ENCODE results near the gene GRK3. TPM values are rescaled to one million over a fixed set of nuclear protein-coding genes. Genes with fewer than 3 reads are reported as not detected.

GRK3 gene
- total and polyA plus RNA-seq, 2 donors from 2014 or later: 1.6 to 11.5 TPM

GRCh38 chr22:25545672-25546071 lies 18.8 kb upstream of the GRK3 start:
- Histone ChIP-seq H3K4me3 (ENCODE audit: low read length in 3 of 3) (no peak overlapping the region), H3K9ac (ENCODE audit: low read length in 3 of 3) (no peak overlapping the region), H3K9me3 (ENCODE audit: control insufficient read depth in 2 of 3, insufficient read depth in 1 of 3, low read length in 3 of 3) (no peaks in the 10 kb centered on the region), H3K4me1 (ENCODE audit: control insufficient read depth in 2 of 3, insufficient read depth in 2 of 3, low read depth in 1 of 3, low read length in 3 of 3) (peaks cover 0 to 2% (median 0%) of the 10 kb centered on the region in 3 donors), H3K36me3 (ENCODE audit: control insufficient read depth in 2 of 3, insufficient read depth in 3 of 3, low read length in 3 of 3) (no peaks in the 10 kb centered on the region), H3K27ac (ENCODE audit: low read depth in 2 of 2, low read length in 2 of 2) (no peak overlapping the region), H3K27me3 (ENCODE audit: control insufficient read depth, insufficient read depth, low read length) (no peaks in the 10 kb centered on the region)
- FAIRE-seq (no peak), DNase-seq (no peak)
- intact Hi-C loops (cut with DNase I): no loop called here
- TF ChIP-seq CTCF (IDR thresholded peaks at IDR 0.05; ENCODE audit: borderline replicate concordance, extremely low read depth, insufficient read depth): no peak

GRCh38 chr22:25546242-25546641 lies 18.2 kb upstream of the GRK3 start:
- DNase-seq: no peak
- Histone ChIP-seq H3K9ac (ENCODE audit: low read length in 3 of 3) (no peak overlapping the region), H3K4me1 (ENCODE audit: control insufficient read depth in 2 of 3, insufficient read depth in 2 of 3, low read depth in 1 of 3, low read length in 3 of 3) (no peaks in the 10 kb centered on the region), H3K36me3 (ENCODE audit: control insufficient read depth in 2 of 3, insufficient read depth in 3 of 3, low read length in 3 of 3) (no peaks in the 10 kb centered on the region), H3K9me3 (ENCODE audit: control insufficient read depth in 2 of 3, insufficient read depth in 1 of 3, low read length in 3 of 3) (no peaks in the 10 kb centered on the region), H3K27me3 (ENCODE audit: control insufficient read depth, insufficient read depth, low read length) (no peaks in the 10 kb centered on the region), H3K27ac (ENCODE audit: low read depth in 2 of 2, low read length in 2 of 2) (no peak overlapping the region), H3K4me3 (ENCODE audit: low read length in 3 of 3) (no peak overlapping the region)
- intact Hi-C loops (cut with DNase I): no loop called here
- TF ChIP-seq CTCF (IDR thresholded peaks at IDR 0.05; ENCODE audit: borderline replicate concordance, extremely low read depth, insufficient read depth): no peak
- no peak for FAIRE-seq

GRCh38 chr22:25546751-25547150 lies 17.7 kb upstream of the GRK3 start:
- H3K9me3 ChIP-seq (ENCODE audit: control insufficient read depth in 2 of 3, insufficient read depth in 1 of 3, low read length in 3 of 3): no peaks in the 10 kb centered on the region
- no peaks in the 10 kb centered on the region for H3K36me3 ChIP-seq (ENCODE audit: control insufficient read depth in 2 of 3, insufficient read depth in 3 of 3, low read length in 3 of 3)
- DNase-seq: no peak
- H3K27ac ChIP-seq (ENCODE audit: low read depth in 2 of 2, low read length in 2 of 2): no peak overlapping the region
- no peak overlapping the region for H3K9ac ChIP-seq (ENCODE audit: low read length in 3 of 3)
- intact Hi-C loops (cut with DNase I): no loop called here
- no peak for TF ChIP-seq CTCF (IDR thresholded peaks at IDR 0.05; ENCODE audit: borderline replicate concordance, extremely low read depth, insufficient read depth)
- H3K4me3 ChIP-seq (ENCODE audit: low read length in 3 of 3): no peak overlapping the region
- H3K27me3 ChIP-seq (ENCODE audit: control insufficient read depth, insufficient read depth, low read length): no peaks in the 10 kb centered on the region
- no peak for FAIRE-seq
- no peaks in the 10 kb centered on the region for H3K4me1 ChIP-seq (ENCODE audit: control insufficient read depth in 2 of 3, insufficient read depth in 2 of 3, low read depth in 1 of 3, low read length in 3 of 3)

GRCh38 chr22:25548866-25549464 lies 15.5 kb upstream of the GRK3 start:
- no peak overlapping the region for H3K9ac ChIP-seq (ENCODE audit: low read length in 3 of 3)
- H3K4me3 ChIP-seq (ENCODE audit: low read length in 3 of 3): no peak overlapping the region
- DNase-seq (no peak), FAIRE-seq (no peak)
- no peaks in the 10 kb centered on the region for H3K36me3 ChIP-seq (ENCODE audit: control insufficient read depth in 2 of 3, insufficient read depth in 3 of 3, low read length in 3 of 3)
- no peaks in the 10 kb centered on the region for H3K4me1 ChIP-seq (ENCODE audit: control insufficient read depth in 2 of 3, insufficient read depth in 2 of 3, low read depth in 1 of 3, low read length in 3 of 3)
- H3K9me3 ChIP-seq (ENCODE audit: control insufficient read depth in 2 of 3, insufficient read depth in 1 of 3, low read length in 3 of 3): no peaks in the 10 kb centered on the region
- H3K27ac ChIP-seq (ENCODE audit: low read depth in 2 of 2, low read length in 2 of 2): no peak overlapping the region
- no peak for TF ChIP-seq CTCF (IDR thresholded peaks at IDR 0.05; ENCODE audit: borderline replicate concordance, extremely low read depth, insufficient read depth)
- H3K27me3 ChIP-seq (ENCODE audit: control insufficient read depth, insufficient read depth, low read length): no peaks in the 10 kb centered on the region
- intact Hi-C loops (cut with DNase I): no loop called here
